Panc1 (cell line): ENCODE measurements around the gene CCDC182. TPM values are rescaled to one million over a fixed set of nuclear protein-coding genes. Genes with fewer than 3 reads are reported as not detected.

Experiments used
- ATAC-seq: fragments of 200-7000 bp; cut with Tn5 transposase; 2 replicates; pipeline ENCODE4 v1.9.1; 2020; ENCODE audit warnings: mild to moderate bottlenecking, moderate library complexity
- BruUV-seq: library from RNA; stranded (reverse); fragments of 400-500 nt; replicated peaks from 2 replicates; lab custom pipeline; 2021; lab: Mats Ljungman, UMichigan
- CTCF ChIA-PET: fragments of 300-600 bp; sonication (Branson Sonifier 250); formaldehyde crosslinking; loops from one replicate; lab custom pipeline; 2022; ENCODE audit warnings: antibody characterized with exemption; lab: Charles Lee
- POLR2A ChIA-PET: fragments of 300-600 bp; sonication (Branson Sonifier 250); formaldehyde crosslinking; loops from one replicate; lab custom pipeline; 2022; ENCODE audit warnings: antibody characterized with exemption; lab: Charles Lee
- DNase-seq: peaks from one replicate; pipeline ENCODE4 v3.0.0-alpha.2; 2010; ENCODE audit warnings: low read depth, low spot score
- H3K27ac ChIP-seq: 2 replicates; pipeline ENCODE4 v1.5.1; 2011; ENCODE audit warnings: mild to moderate bottlenecking, low read length, inconsistent platforms
- H3K27me3 ChIP-seq: fragments of 200-500 bp; sonication (Bioruptor generic); 2 replicates; pipeline ENCODE4 v1.6.0; 2014; ENCODE audit warnings: low read length, inconsistent platforms; ENCODE audit not compliant: control insufficient read depth, insufficient read depth
- H3K36me3 ChIP-seq: fragments of 200-500 bp; sonication (Bioruptor generic); 2 replicates; pipeline ENCODE4 v1.5.1; 2014; ENCODE audit warnings: inconsistent platforms, mild to moderate bottlenecking, low read length, moderate library complexity; ENCODE audit not compliant: control insufficient read depth, insufficient read depth
- H3K4me1 ChIP-seq: 2 replicates; pipeline ENCODE4 v1.5.1; 2011; ENCODE audit warnings: inconsistent platforms, mild to moderate bottlenecking, low read length, moderate library complexity; ENCODE audit not compliant: control insufficient read depth, insufficient read depth
- H3K4me3 ChIP-seq, 2 experiments: 2 replicates each; pipeline ENCODE4 v1.5.1; 2011 to 2012; ENCODE audit warnings: low read depth in 2 of 2, low read length in 2 of 2, mild to moderate bottlenecking in 2 of 2, inconsistent platforms in 1 of 2, moderate library complexity in 1 of 2
- H3K9me3 ChIP-seq: fragments of 200-500 bp; sonication (Bioruptor generic); 2 replicates; pipeline ENCODE4 v1.5.1; 2014; ENCODE audit warnings: low read depth, mild to moderate bottlenecking, inconsistent platforms, low read length, moderate library complexity; ENCODE audit not compliant: control insufficient read depth, insufficient read depth
- POLR2AphosphoS5 ChIP-seq: IDR thresholded peaks from 2 replicates; pipeline ENCODE4 v1.6.1; 2012; ENCODE audit warnings: mild to moderate bottlenecking, low read depth, low read length, moderate library complexity
- REST ChIP-seq, 2 experiments: IDR thresholded peaks; 2 replicates each; pipeline ENCODE4 v1.6.1; 2011 to 2012; ENCODE audit warnings: low read depth in 2 of 2, control low read depth in 1 of 2, low read length in 1 of 2, mild to moderate bottlenecking in 1 of 2, moderate library complexity in 1 of 2; ENCODE audit not compliant: insufficient read depth in 1 of 2
- SIN3A ChIP-seq: IDR thresholded peaks from 2 replicates; pipeline ENCODE4 v1.6.1; 2012; ENCODE audit warnings: low read depth, mild to moderate bottlenecking, low read length, moderate library complexity, borderline replicate concordance; ENCODE audit not compliant: insufficient read depth
- TCF7L2 ChIP-seq: IDR thresholded peaks from 2 replicates; pipeline ENCODE4 v1.6.1; 2011; ENCODE audit warnings: mild to moderate bottlenecking, low read depth, low read length, inconsistent platforms
- in situ Hi-C: cut with HindIII; loops from 2 replicates; pipeline ENCODE4 v1.10.0; 2016; ENCODE audit warnings: low sequenced_read_pairs, low pct_unique_long_range_greater_than_20kb
- intact Hi-C: fragments of 100-400 bp; cut with micrococcal nuclease; formaldehyde crosslinking; loops from one replicate; pipeline ENCODE4 v1.10.0; 2022; ENCODE audit not compliant: unreplicated experiment
- total RNA-seq: library from RNA; stranded (reverse); gene quantifications from one replicate; pipeline ENCODE4 v1.2.1, GENCODE V29; 2021; ENCODE audit not compliant: unreplicated experiment
- TF ChIP-seq, protein P1 (sequence below): fragments of 450-650 bp; IDR thresholded peaks from 2 replicates; pipeline ENCODE4 v1.5.1; 2017; ENCODE audit warnings: mild to moderate bottlenecking

CCDC182 gene
- total RNA-seq, 1 experiment from 2014 or later = not detected

DNA sequence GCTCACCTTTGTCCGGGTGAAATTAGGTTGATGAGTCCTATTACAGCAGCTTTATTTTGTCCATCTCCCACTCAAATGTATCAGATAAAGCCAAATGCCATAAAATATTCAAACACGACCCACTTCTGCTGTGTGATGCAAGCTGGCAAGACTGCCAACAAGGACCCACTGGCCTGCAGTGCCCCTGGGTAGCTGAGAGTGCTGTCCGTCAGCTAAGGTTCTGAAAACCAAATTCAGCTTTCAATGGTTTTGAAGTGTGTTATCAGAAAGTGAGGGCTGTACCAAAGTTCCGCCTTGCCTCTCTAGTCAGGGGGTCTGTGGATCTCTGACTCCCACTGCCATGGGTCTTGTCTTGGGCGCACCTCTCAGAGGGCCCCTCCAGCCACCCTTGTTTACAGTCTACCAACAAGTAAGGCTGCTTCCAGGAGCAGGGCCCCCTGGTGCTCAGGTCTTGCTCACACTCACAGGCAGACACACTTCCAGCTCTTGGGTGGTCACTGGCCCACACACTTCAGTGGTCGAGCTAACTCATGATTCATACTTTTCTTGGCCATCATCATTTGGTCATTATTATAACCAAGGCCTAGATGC, 10.5 kb upstream of the CCDC182 start:
- Histone ChIP-seq H3K27me3 (no peaks in the 10 kb centered on the region), H3K4me1 (no peaks in the 10 kb centered on the region), H3K27ac (no peak overlapping the region), H3K9me3 (no peaks in the 10 kb centered on the region), H3K36me3 (no peaks in the 10 kb centered on the region), H3K4me3 (no peak overlapping the region)
- ATAC-seq = no peak
- intact Hi-C loops (no loop called here), in situ Hi-C loops (no loop called here)
- no peak for DNase-seq
- TF ChIP-seq REST (IDR thresholded peaks at IDR 0.05; ENCODE audit: insufficient read depth in 1 of 2, low read depth in 2 of 2, low read length in 1 of 2) (peak; percentile 82 to 86), POLR2AphosphoS5 (no peak)
- POLR2A ChIA-PET = no interaction called here
- CTCF ChIA-PET = no interaction called here
- BruUV-seq = no TSS peak

DNA sequence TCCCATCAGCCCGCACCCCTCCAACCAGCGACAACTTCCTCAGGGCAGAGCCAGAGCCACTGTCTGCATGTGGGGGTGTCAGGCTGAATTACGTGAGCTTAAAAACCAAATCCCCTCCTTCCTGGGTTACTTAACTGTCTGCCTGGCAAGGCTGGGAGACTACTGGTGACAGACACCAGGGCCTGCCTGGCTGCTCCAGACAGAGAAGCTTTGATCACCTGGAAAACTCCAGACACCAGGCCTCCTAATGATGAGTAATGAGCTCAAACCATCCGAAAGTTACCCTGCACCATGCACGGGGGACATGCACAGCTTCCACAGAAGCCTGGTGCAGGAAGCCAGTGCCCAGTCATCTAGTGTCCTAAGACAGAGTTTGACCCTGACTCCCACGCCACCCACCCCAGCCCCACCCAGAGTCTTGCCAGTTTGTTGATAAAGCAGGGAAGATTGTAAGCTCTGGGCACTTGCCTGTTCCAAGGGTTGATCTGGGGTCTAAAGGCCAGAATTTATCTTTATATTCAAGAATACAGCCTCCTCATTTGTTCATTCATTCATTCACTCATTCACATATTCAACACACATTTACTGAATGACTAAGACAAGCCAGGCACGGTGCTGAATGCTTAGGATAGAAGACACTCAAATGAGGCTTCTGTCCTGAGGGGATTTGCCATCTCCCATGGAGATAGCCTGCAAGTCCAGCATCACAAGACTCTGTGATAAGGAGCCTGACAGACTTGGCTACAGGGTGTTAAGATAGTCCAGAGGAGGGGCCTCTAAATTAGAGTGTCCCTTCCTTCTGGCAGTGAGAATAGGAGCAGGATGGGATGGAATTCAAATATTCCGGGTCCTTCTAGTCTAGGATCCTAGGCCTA, 7.2 kb upstream of the CCDC182 start:
- no peak for ATAC-seq
- no TSS peak for BruUV-seq
- ChIA-PET CTCF (interaction anchor here (0.5 to 0.6 kb wide), 2 partner anchors 502 to 509 kb away, joined by 5 to 8 read pairs; no protein-coding TSS in a partner anchor), POLR2A (interaction anchor here (0.5 kb wide), 1 partner anchor 15 kb away, joined by 4 read pairs; no protein-coding TSS in a partner anchor)
- Histone ChIP-seq H3K36me3 (no peaks in the 10 kb centered on the region), H3K9me3 (no peaks in the 10 kb centered on the region), H3K27ac (no peak overlapping the region), H3K4me1 (no peaks in the 10 kb centered on the region), H3K27me3 (0 out of 2 replicates have a peak, but pooled peaks cover 1% of the 10 kb centered on the region), H3K4me3 (no peak overlapping the region)
- no peak for TF ChIP-seq SIN3A
- no peak for TF ChIP-seq TCF7L2
- no peak for TF ChIP-seq POLR2AphosphoS5
- TF ChIP-seq, protein P1, sequence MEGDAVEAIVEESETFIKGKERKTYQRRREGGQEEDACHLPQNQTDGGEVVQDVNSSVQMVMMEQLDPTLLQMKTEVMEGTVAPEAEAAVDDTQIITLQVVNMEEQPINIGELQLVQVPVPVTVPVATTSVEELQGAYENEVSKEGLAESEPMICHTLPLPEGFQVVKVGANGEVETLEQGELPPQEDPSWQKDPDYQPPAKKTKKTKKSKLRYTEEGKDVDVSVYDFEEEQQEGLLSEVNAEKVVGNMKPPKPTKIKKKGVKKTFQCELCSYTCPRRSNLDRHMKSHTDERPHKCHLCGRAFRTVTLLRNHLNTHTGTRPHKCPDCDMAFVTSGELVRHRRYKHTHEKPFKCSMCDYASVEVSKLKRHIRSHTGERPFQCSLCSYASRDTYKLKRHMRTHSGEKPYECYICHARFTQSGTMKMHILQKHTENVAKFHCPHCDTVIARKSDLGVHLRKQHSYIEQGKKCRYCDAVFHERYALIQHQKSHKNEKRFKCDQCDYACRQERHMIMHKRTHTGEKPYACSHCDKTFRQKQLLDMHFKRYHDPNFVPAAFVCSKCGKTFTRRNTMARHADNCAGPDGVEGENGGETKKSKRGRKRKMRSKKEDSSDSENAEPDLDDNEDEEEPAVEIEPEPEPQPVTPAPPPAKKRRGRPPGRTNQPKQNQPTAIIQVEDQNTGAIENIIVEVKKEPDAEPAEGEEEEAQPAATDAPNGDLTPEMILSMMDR = no peak
- intact Hi-C loops = no loop called here
- no peak for DNase-seq
- in situ Hi-C loops = no loop called here
